GM12874 (cell line): Measurements from ENCODE around the gene ACADSB.

Experiments used
- TF ChIP-seq, protein P1 (sequence below): IDR thresholded peaks from 2 replicates; pipeline ENCODE4 v1.5.1; 2011; ENCODE audit warnings: low read depth, mild to moderate bottlenecking, control low read depth, low read length, moderate library complexity; ENCODE audit not compliant: insufficient read depth

ACADSB gene

DNA sequence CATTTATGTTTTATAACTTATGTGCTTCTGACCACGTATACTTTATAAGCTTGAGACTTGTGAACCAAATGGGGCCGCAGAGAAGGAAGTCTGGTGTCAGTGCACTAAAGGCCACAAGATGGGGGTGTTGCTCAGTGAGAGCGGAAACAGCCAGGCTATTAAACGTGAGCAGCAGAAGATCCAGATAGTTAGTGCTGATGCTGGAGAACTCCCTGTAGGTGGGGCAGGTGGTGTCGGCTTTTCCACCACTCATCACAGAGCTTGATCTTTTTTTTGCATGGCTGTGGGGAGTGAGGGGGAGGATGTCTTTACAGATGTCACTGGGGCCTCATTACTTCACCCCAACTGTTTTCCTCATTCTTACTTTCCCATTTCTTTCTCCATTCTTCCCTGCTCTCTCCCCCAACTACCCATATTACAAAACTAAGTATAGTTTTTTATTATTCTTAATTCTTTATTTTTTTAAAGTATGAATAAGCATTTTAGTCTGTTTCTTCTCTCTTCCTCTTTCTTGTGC is 34.7 kb downstream of the ACADSB start:
- TF ChIP-seq, protein P1, sequence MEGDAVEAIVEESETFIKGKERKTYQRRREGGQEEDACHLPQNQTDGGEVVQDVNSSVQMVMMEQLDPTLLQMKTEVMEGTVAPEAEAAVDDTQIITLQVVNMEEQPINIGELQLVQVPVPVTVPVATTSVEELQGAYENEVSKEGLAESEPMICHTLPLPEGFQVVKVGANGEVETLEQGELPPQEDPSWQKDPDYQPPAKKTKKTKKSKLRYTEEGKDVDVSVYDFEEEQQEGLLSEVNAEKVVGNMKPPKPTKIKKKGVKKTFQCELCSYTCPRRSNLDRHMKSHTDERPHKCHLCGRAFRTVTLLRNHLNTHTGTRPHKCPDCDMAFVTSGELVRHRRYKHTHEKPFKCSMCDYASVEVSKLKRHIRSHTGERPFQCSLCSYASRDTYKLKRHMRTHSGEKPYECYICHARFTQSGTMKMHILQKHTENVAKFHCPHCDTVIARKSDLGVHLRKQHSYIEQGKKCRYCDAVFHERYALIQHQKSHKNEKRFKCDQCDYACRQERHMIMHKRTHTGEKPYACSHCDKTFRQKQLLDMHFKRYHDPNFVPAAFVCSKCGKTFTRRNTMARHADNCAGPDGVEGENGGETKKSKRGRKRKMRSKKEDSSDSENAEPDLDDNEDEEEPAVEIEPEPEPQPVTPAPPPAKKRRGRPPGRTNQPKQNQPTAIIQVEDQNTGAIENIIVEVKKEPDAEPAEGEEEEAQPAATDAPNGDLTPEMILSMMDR, result peak; percentile 77

DNA sequence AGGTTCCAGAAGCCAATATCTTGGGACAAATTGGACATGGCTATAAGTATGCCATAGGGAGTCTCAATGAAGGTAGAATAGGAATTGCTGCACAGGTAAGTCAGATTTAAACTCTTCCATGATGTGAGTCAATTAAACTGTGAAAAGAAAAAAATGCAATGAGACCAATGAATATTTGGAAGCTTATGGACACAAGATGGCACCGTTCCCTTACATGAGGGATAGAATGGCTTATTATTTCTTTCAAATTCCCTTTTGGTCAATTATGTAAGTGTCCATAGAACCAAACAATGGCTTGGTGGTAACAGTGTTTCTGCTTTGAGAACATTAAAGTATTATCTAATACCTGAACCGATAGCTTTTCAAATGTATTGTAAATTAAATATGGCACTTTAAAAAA is 35.6 kb downstream of the ACADSB start:
- TF ChIP-seq, protein P1, result no peak

DNA sequence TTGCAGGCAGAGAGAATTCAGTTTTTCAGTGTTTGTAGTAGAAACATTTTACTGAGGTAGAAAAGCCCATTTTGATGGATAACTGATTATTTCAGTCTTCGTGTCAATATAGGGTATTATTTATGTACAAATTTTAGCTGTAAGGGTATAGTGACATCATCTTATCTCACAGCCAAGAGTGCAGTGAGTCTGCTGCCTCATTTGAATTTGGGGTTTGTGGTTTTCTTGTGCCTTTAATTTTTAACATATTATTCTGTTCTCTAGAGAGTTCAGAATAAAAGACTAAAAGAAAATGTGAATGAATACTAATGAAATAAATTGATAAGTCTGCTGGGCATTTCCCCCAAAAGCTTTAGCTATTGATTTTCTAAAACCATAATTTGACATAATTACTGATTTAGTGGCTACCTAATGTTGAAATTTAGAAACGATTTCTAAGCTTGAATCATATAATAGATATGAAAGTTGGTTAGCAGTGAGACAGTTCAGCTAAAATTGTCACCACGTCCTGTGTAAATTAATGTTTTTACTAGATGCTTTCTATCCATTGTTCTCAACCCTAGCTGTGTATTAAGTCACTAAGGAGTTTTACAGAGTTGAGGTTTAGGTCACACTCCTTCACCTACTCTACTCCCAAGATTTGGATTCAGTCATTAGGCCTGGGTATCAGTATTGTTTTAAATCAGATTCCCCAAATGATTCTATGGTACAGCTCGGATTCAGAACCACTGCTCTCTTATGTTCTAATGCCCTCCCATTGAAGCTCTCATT is 37.3 kb downstream of the ACADSB start:
- TF ChIP-seq, protein P1, result no peak

DNA sequence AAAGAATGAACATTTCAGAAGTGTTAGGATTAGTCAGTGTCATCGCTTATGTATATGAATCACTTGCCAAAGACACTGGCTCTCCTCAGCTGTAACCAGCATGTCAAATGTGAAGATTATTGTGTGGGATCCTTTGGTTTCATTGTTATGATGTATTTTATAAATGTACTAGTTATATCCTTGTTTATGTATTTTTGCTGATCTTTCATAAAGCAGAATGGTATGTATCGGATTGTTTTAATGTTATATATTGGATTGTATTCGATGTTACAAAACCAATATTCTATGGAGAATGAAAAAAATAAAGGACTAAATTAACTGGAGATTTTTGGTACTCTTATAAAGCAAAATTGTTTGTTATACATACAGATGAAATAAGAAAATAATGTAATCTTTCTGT is 49.2 kb downstream of the ACADSB start:
- TF ChIP-seq, protein P1, result no peak

DNA sequence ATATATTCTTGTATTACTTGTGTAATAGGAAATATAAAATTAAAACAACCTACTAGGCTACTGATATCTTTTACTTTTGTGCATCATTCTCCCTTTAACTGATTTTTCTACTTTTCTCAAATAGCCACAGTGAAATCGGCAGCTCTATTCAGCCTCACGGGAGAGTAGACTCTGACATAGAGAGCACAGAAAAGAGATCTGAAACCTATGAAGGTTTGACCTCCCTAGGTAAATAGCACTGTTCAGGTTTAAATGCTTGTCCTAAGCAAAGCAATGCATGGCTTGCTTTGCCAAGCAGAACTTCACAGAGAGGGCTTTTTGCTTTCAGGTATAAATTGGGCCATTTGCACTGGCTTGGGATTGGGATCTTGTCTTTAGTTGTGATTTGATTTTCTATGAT is 53.1 kb downstream of the ACADSB start:
- TF ChIP-seq, protein P1, result no peak

DNA sequence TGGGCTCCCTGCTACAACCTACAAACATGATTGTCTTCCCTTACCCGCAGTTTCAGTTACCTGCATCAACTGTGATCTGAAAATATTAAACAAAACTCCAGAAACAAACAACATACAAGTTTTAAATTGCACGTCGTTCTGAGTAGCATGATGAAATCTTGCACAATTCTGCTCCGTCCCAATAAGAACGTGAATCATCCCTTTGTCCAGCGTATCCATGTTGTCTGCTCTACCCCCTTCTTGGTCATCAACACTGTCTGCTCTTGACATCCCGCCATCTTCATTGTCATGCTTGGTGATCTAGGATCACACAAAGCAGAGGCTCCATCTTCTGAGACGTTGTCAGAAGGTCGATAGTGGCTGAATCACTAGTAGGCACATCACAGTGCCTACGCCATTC is 53.9 kb downstream of the ACADSB start:
- TF ChIP-seq, protein P1, result no peak

DNA sequence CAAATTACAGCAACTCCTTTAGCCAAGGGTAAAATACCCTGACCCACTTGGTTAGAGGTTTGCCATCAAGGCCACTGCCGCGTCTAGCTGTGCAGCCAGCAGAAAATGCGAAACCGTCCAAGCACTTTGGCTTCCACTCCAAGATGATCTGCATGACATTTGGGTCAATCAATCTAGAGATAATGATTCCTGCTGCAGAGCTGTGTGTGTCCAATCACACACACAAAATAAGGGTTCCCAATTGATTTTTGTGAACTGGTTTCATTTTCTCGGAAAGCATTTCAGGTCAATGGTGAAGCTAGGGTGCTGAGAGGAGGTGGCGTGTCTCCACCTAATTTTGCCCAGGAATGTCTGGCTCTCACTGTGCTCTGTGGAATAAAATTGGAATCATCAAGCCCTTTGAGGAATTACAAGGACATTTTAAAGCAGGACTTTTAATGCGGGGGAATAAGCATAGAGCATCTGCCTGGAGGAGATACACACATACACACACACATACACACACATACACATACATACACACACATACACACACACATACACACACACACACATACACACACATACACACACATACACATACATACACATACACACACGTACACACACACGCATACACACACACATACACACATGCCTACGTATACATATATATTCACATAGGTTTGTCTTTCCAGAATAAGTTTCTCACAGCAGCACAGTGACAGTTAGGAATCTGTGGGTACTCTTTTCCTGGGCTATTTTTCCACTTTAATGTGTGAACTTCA is 59.5 kb downstream of the ACADSB start:
- TF ChIP-seq, protein P1, result no peak
